GM21737 (cell line): ENCODE measurements around the gene GYPC.

Experiments used
- ATAC-seq: cut with Tn5 transposase; IDR thresholded peaks from one replicate; pipeline ENCODE4 v1.9.1; 2021; ENCODE audit warnings: mild to moderate bottlenecking, moderate library complexity; ENCODE audit not compliant: unreplicated experiment

The GYPC gene

DNA sequence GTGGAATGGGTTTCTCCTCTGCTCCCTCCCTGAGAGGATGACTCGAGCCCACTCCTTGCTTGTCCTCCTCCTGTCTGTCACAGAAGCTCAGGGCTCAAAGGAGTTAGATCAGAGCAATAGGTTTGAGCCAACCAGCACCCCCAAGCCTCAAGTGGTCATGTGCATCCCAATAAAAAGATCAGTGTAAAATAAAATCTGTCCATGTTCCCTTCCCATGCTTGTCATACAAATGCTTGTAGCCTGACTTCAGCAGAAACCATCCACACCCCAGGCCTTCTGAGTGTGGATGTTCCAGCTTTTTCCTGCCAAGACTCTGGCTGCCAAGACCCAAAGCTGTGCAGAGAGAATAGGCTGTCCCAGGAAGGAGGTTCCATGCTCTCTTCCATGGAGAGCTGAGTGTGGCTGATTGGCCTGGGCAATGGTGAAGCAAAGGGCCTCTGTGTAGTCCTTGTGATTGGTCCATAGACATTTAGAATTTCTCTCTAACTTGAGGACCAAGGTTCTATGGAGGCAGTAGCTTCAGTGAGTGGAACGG, 67.4 kb downstream of the GYPC start:
- no peak for ATAC-seq

DNA sequence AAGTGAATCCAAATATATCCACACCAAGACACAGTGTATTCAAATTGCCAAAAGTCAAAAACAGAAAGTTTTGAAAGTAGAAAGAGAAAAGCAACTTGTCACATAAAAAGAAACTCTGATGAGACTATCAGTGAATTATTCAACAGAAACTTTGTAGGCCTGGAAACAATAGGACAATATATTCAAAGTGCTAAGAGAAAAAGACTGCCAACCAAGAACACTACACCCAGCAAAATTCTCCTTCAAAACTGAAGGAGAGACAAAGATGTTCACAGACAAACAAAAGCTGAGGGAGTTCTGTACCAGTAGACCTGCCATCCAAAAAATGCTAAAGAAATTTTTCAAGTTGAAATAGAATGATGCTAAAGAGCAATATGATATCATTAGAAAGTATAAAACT, 69.6 kb downstream of the GYPC start:
- ATAC-seq: no peak

DNA sequence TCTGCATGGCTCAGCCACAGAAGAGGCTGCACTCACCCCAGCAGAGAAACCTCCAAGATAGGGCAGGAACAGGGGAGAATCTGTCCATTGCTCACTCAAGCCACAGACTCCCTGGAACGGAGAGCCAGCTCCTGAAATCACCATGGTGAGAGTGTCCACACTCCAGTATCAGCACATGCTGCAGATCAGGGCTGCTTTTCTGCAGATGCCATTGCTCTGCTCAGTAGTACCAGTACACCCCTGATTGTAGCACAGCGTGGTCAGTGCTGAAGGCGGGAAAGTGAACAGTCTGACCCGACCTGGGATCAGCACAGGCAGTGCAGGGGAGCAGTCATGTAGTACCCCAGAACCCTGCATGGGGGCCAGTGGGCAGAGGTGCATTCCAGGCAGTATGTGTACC, 73.9 kb downstream of the GYPC start:
- no peak for ATAC-seq

DNA sequence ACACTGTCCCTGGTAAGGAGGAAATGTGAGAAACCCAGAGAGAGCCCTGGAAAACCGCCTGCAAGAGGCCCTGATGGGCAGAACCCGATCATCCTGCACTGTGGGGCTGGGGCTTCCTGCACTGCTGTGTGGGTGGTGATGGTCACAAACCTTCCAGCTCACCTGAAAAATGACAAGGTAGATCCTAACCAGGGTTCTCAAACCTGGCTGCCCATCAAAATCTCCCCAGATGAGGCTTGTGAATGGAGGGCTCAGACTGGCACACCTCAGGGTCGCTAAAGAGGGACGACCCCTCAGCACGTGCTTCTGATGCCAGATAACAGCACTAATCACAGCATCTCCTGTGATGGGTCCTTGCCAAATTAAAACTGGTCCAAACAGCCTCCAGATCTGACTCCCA, 74.7 kb downstream of the GYPC start:
- ATAC-seq: no peak

DNA sequence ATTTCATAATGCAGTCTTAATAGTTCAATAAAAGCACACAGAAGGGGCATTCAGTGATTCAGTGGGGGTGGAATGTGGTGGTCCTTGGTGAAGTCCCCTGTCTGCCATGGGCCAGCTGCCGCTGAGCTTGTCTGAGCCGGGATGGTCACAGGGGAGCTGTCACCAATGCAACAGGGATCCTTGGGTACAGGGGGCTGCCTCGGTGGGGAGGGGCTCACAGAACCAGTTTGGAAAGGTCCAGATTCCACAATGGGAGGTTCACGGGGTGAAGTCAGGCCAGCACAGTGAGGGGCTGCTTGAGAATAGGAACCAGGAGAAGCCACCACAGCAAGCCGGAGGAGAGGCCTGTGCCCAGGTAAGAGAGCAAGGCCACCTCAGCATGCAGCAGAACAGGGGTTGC, 75.4 kb downstream of the GYPC start:
- ATAC-seq: no peak

DNA sequence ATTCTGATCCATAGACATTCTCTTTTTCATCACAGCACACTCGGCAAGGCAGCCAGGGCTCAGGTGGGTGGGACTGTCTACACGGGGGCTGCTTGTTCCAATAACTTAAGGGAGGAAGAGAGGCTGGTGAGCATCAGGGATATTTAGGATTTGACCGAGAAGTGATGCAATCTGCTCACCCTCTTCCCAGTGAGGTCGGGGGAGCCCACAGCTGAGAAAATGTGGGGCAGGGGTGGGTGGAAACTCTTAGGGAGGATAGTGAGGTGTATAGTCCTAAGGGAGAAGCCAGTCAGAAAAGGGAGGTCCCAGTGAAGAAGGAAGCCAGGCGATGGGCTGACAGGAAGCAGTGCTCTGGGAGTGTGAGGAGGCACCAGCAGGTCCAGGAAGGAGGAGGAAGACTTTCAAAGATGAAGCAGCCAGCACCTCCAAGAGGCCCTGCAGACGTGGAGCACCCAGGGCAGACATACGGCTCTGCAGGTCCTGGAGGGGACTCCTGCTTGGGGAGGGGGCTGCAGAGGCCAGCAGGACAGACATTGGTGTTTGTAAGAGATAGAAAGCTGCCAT, 76.8 kb downstream of the GYPC start:
- ATAC-seq: no peak

DNA sequence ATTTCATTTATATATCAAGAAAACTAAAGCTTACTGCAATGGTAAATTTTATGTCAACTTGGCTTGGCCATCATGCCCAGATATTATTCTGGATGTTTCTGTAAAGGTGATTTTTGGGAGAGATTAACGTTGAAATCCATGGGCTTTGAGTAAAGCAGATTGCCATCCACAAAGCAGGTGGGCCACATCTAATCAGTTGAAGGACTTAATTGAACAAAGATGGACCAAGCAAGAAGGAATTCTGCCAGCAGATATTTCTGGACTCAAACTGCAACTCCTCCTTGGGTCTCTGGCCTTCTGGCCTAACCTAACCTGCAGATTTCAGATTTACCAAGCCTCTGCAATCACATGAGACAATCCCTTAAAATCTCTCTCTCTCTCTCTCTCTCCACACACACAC, 77.8 kb downstream of the GYPC start:
- ATAC-seq: no peak

DNA sequence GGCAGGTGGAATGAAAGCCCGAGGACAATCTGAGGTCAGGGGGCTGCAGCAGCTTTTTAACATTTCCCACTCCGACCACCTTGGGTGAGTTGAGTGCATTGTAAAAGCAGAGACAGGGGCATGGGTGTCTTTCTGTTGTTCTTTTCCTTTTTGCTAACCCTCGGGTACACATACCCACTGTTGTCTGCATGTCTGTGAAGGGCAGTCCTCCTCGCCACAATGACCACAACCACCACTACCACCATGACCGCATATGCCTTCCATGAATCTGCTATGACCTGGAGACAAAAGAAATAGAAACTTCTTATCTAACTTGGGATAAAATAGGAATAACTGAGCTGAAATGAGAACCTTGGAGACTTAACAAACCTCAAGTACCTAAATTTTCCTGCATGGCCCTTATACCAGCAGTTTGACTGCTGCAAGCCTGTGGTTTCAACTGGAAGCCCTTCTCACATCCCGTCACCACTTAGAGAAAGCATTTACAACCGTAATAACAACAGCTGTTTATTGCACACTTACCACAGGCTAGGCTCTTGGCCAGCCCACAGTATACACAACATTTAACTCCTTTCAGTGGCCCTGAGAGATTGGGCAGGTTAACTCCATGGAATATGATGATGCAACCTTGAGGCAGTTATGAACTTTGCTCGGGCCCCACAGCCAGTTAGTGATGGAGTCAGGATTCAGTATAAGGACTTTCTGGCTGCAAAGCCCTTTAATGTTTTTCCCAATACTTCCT, 80.3 kb downstream of the GYPC start:
- ATAC-seq: no peak

DNA sequence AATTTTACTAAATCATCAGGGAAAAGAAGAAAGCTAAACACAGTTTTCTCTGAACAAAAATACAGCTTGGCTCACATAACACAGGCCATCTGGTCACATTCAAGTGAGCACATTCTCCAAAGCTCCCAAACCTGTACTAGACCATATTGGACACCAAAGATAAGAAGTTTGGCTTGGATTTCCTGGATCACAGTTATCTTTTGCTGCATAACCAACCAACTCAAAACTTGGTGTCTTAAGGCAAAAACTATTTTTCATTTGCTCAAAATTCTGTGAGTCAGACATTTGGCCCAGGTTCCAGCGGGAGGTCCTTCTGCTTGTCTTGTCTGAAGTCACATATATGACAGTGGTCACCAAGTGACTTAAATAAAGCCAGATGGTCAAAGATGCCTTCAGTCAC, 83.2 kb downstream of the GYPC start:
- ATAC-seq: no peak

DNA sequence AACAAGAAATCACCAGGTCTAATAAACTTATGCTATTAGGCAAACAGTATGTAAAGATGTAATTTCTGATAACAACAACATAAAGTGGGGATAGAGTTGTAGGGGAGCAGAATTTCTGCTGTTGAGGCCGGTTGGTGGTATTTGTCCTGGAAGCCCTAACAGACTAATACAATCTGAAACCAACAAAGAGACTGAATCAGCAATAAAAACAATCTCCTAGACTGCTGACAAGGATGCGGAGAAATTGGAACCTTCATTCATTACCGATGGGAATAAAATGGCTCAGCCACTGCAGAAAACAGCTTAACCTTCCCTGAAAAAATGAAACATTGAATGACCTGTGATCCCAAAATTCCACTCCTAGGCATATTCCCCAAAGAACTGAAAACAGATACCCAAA, 88.7 kb downstream of the GYPC start:
- ATAC-seq: no peak
